ENCODE measurements around the gene GMPR2. TPM values are rescaled to one million over a fixed set of nuclear protein-coding genes. Genes with fewer than 3 reads are reported as not detected.
"Not testable (repeated sequence)": the region's sequence is repeated elsewhere in the genome, so short reads cannot be mapped to it uniquely, and the experiment has no call there.

The GMPR2 gene
- total RNA-seq, 1 experiment from 2014 or later = 83.3 TPM

DNA sequence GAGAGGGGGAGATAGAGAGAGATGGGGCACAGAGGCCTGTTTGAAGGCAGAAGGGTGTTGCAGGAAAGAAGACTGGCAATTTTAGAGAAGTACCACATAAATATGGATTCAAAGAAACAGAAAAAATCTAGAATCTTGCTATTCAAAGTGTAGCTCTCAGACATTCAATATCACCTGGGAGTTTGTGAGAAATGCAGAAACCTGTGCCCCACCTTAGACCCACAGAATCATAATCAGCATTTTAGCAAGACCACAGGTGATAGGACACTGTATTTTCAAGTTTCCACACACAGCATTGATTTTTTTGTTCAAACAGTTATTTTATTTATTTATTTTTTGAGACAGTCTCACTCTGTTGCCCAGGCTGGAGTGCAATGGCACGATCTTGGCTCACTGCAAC lies 3.8 kb upstream of the GMPR2 start:
- no peak for DNase-seq (ENCODE audit: low read depth)

DNA sequence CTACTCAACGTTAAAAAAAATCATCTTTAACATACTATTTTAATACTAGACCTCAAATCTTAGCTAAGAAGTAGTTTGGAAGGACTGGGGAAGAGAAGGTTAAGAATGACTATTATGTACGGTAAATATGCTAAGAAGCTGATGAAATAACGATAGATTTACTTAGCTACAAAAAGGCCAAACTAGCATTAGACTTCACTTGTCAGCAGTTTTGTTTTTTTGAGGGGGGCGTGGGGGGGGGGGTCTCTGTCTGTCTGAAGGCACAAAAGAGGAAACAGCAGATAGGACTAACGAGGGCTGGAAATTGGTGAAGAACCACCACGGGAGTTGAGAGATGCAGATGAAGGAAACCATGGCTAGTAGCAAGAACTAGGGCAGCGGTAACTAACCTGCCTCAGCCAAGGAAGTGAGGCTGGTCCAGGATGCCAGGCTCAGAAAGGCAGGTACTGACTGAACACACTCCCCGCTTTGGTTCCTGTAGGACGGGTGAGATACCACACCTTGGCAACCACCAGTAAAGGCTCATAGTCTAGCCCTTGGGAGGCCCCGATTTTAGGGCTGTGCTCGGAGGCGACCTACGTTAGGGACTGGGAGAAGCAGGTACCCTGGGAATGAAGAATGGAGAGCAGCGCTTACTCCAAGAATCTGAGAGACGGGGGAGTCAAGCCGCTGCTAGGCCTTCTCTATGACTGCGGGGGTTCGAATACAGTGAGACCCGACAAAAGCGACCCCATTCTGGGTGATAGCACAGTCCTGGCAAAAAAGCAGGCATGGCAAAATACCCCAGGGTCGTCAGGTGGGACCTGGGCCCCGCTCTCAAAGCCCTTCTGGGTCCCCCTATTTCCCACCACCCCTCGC lies 1.2 kb upstream of the GMPR2 start:
- no peak for DNase-seq (ENCODE audit: low read depth)

DNA sequence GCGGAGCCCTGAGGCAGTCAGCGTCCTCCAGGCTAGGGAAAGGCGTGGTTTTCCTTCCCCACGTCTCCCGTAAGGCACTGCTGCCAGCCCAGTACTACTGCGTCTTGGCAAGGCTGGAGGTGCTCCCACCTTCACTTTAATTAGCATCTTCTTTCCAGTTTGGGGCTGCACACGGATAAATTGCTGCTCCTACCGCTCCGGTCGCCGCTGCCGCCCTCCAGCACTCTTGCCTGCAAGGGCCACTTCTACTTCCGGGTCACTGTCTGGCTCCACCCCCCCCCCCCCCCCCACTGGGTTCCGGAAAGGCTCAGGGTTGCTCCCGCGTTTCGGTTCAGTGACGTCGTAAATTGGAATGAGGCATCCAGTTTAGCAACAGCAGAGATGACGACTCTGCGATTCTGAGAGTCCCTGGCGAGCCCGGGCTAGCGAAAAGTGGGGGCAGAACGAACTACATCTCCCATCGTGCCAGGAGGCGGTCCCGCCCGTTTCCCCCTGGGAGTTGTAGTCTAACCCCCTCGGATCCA lies 546 bp upstream of the GMPR2 start, which contains the start of gene NEDD8:
Gene NEDD8 (minus strand): TSS at position 247 of the 524 bp plus-strand sequence. CDS start 100 bp downstream, at position 147.
- peak; percentile 96 for DNase-seq (ENCODE audit: low read depth)

DNA sequence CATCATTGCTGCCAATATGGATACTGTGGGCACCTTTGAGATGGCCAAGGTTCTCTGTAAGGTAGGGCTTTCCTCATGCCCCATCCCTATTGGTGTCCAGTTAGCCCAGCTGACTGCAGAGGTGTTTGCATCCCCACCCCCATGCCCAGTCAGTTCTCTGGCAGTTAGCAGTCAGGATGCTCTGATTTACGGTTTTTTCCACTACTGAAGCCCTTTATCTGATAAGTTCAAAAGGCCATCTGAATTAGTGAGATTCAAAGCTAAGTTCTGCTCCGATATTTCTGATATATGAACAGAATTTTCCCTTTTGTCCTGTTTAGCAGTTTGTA lies 773 bp downstream of the GMPR2 start:
- DNase-seq (ENCODE audit: low read depth) = no peak

DNA sequence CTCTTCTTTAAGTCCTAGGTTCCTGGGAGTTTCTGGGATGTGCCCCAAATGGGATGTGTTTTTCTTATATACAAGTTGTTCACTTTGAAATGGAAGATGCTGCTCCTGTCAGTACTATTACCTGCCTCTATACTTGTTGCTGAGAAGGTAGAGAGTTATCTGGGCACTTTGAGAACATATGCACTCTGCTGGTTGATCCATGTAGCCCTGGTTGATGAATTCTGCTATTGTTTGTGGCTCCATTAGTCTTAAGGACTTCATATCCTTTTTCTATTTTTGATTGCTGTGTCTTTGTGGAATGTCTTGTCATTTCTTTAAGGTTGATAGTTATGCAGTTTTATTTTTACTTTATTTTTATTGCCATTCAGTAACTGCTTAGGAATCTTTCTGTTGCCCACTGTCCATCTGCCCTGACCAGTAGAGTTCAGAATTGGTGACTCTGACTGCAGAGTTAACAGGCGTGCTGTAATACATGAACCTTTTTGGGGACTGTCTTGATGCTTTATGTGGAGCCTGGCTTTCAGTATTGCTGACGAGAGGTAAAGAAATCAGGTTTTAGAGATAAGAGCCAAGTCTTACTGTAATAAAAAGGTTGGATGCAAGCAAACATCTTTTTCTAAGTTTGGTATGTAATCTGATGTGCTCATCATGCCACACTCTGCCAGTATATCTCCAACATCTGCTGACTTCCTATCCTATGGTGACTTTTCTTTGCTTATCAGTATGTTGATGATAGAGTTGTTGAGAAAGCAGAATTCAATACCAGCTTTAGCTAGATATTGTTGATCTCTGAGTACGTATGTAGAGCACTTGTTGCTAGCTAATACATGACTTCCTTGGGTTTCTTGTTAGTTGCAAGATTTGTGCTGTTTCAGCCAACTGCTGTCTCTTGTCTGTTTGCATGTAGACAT lies 1.6 kb downstream of the GMPR2 start:
- DNase-seq (ENCODE audit: low read depth) = no peak

DNA sequence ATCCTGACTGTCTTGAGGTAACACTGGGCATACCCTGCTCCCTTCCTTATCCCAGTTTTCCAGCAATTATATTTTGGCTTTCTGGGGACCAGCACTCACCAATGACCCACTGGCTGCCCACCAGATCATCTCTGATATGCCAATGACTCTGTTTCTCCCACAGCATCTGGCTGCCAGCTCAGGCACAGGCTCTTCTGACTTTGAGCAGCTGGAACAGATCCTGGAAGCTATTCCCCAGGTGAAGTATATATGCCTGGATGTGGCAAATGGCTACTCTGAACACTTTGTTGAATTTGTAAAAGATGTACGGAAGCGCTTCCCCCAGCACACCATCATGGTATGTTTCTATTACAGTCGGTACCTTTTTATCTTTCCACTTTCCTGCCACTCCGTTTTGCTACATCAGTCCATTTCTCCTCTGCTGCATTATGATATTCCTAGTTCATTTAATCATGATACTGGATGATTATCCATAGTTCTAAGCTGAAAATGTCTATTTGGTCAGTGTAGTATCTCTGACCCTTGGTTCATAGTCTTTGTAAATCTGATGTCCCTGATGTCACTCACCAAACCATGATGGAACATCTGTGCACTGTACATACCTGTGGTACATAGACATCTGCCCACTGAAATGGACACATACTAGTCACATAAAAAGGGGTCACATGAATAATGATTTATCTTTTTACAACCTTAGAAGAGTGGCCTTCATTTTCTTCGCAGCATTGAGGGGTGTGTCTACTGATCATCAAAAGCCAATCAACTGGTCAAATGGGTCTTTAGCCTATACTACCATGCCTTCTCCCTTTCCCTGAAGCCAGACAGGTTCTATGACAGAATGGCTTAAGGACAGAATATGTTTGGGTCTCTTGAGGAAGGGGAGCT lies 3.3 kb downstream of the GMPR2 start:
- DNase-seq (ENCODE audit: low read depth) = no peak

DNA sequence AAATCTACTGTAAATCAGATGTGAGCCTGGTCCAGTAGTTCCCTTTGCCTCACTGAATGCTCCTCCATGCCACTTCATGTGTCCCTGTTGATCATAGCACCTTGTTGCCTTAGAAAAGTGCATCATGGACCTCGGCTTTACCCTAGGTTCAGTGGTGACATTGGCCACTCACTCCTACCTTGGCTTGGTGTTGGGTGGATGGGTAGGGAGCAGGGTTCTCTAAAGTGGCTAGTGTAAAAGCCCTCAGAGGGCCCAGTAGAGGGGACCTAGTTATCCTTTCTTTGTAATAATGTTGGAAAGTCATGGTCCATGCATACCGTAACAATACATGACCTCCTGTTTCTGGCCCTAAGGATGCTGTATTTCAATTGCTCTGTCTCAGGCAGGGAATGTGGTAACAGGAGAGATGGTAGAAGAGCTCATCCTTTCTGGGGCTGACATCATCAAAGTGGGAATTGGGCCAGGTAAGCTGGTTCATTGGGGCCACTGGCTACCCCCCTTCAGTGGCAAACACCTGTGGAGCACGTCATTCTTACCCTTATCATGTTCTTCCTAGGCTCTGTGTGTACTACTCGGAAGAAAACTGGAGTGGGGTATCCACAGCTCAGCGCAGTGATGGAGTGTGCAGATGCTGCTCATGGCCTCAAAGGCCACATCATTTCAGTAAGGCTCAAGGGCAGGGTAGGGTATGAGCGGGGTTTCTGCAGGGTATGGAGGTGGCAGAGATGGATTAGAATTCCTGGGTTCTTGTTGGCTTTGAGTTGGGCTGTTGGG lies 4.1 kb downstream of the GMPR2 start:
- DNase-seq (ENCODE audit: low read depth) = no peak

DNA sequence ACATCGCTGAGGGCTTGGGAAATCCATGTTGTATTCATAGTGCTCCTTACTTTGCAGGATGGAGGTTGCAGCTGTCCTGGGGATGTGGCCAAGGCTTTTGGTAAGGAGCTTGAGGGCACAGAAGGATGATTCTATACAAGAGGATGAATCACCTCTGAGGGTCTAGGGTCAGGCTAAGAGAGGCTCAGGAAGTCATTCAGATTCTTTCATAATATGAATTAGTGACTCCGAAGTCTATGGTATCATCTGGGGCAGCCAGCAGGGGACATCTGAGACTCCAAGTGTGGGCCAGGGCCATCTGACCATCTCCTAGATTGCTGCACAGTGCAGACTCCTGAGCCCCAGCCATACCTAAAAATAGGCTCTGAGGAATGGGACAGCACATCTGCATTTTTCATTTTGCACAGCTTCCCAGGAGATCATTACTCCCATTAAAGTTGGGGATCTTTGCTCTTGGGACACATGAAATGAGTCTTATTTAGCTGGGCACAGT lies 4.8 kb downstream of the GMPR2 start:
- DNase-seq (ENCODE audit: low read depth) = no peak

DNA sequence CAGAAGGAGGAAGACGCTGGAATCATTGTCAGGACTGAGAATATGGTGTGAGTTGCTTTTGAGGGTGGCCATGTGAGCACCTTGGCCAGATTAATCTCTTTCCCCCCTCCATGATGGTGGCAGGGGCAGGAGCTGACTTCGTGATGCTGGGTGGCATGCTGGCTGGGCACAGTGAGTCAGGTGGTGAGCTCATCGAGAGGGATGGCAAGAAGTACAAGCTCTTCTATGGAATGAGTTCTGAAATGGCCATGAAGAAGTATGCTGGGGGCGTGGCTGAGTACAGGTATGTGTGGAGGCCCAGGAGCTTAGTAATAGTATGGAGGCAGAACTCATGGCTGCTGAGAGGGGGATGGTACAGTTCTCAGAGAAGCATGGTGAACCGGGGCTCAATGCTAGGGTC lies 5.4 kb downstream of the GMPR2 start:
- DNase-seq (ENCODE audit: low read depth) = no peak

DNA sequence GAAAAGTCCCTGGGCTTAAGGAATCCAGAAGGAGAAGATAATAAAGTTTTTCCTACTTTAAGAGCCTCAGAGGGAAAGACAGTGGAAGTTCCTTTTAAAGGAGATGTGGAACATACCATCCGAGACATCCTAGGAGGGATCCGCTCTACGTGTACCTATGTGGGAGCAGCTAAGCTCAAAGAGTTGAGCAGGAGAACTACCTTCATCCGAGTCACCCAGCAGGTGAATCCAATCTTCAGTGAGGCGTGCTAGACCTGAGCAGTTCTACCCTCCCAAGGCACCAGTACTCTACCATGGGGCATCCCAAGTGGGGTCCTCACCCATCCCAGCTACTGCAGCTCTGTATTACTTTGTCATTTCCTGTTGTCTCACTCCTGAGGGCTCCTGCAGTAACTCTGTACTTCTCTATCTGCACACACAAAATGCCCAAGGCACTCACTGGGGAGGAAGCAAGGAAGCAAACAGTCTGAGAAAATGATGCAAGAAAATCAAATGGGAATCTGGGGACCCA lies 5.9 kb downstream of the GMPR2 start:
- no peak for DNase-seq (ENCODE audit: low read depth)

DNA sequence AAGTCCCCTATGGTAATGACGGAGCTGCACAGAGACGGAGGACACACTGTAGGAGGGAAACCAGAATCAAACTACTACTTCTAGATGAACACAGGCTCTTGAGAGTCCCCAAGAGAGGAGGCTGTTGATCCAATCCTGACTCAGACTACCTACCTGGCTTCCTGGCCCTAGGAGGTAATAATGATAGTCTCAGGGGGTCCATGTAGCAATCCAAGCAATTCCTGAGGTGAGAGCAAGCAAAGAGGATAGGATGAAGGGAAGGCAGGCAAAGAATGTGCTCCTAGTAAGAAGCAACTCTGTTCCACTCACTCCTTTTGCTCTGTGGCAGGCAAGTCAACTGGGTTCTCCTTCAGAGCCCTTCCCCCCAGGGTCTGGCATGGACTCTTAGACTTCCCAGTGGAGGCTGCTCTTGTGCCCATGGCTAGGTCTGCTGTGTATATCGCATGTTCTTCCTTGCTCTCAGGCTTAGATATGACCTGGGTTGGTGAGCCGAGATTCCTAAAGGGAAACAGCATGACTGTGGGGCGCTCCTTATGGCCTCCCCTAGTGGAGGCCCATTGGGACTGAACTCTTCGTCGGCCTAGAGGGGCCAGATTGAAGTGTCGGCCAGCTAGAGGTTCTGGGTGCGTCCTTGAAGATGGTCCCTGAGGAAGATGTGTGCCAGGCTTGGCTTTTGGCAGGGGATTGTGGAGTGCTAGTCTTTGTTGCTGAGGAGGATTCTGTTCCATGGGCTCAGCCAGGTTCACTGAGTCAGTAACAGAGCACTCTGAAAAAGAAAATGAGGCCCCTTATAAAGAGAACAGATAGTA lies 7.6 kb downstream of the GMPR2 start:
- no peak for DNase-seq (ENCODE audit: low read depth)

DNA sequence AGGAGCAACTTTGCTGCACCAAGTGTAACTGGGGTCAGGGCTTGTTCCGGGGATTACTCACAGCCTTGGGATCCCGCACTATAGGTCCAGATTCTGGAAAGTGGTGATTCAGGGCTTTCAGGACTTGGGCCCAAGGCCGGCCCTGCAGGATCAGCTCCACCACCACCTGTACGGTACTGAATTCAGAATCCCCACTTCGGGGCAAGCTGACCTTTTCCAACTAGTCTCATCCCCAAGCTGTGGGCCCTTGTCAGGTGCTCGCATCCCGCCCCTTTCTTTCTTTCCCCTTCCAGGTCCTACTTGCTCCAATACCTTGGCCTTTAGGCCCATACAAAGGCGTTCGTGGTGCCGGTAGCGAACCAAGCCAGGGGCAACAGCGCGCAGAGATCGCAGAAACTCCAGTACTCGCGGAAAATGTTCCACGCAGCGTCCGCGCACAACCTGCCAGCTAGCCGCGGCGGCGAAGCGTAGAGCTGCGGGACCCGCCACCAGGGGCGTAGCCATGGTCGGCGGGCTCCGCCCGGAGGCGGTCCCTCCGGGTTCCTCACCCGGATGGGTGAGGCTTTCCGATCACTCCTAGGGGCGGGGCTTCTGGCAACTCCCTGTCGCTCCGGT lies 9.2 kb downstream of the GMPR2 start:
- DNase-seq (ENCODE audit: low read depth) = peak; percentile 95

DNA sequence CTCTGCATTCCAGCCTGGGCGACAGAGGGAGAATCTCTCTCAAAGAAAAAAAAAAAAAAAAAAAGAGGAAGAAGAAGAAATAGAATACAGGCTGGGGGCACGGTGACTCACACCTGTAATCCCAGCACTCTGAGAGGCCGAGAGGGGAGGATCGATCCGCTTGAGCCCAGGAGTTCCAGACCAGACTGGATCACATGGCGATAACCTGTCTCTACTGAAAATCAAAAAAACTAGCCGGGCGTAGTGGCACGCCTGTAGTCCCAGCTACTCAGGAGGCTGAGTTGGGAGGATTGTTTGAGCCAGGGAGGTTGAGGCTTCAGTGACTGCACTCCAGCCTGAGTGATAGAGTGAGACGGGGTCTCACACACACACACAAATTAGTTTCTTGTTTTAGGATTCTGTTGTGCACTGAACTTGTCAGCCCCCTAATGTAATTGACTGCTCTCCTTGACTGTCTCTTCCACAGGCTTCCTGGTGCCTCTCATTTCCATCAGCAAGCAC lies 10.7 kb downstream of the GMPR2 start:
- peak; percentile 59 for DNase-seq (ENCODE audit: low read depth)

DNA sequence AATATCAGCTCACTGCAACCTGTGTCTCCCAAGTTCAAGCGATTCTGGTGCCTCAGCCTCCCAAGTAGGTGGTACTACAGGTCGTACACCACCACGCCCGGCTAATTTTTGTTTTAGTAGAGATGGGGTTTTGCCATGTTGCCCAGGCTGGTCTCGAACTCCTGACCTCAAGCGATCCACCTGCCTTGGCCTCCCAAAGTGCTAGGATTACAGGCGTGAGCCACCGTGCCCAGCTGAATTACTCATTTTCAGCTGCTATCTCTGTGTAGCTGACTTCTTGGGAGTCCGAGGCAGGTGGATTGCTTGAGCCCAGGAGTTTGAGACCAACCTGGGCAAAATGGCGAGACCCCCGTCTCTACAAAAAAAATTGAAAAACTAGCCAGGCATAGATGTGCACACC lies 12.6 kb downstream of the GMPR2 start:
- not testable (repeated sequence) for DNase-seq (ENCODE audit: low read depth)

DNA sequence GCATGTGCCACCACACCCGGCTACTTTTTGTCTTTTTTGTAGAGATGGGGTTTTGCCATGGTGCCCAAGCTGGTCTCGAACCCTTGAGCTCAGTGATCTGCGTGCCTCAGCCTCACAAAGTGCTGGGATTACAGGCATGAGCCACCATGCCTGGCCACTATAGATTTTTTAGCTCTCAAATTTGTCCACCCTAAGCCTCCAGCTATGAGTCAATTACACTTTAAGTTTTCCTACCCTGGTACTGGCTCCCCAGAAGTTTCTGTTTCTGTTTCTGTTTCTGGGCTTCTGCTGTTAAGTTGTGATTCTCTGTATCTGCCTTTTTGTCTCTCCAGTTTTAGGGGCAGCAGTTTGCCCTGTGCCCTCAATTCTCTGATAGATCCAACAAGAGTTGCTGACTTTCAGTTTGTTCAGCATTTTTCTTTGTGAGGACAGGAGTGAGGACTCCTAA lies 14.1 kb downstream of the GMPR2 start:
- peak; percentile 23 for DNase-seq (ENCODE audit: low read depth)

DNA sequence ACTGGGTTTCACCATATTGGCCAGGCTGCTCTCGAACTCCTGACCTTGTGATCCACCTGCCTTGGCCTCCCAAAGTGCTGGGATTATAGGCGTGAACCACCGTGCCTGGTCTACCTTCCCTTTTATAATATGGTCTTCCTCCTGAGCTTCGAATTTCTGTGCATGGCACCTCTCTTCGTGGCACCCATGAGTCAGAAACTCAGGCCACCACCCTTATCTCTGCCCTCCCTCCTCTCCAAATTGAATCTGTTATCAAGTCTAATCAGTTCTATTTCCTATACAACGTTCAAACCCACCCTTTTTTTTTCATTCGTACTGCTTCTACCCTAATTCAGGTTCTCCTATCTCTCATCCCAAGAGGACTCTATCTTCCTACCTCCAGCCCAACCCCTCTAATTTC lies 14.7 kb downstream of the GMPR2 start:
- DNase-seq (ENCODE audit: low read depth) = no peak

DNA sequence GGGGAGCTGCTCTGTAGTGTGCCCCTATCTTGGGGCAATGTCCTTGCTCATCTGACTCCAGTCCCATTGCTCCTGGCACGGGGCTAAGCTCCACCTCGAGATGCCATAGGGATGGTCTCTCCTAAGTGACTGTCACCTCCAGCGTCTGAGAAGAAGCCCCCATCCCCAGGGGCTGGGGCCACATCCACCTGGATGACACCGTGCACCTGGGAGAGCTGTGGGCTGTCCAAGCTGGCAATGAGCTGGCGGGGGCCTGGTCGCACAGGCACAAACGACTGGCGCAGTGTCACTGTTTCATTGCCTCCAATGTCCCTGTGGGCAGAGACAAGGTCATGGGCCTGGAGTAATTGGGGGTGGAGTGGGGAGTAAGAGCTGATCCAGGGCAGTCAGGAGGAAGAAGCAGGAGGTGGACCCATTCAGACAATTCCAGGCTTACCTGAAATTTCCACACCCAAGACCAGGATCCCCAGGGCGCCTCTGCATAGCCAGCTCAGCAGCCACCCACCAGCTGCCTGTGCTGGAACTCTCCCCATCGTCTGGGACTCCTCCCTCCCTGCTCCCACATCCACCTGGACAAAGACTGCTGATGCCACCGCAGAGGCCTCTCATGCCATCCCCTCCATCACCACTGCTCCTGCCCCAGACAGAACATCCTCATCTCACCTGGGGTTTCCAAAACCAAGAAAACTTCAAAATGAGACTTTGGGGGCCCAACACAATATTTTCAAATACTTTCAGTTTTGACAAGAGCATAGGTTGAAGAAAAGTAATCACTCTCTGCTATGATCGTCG lies 16.7 kb downstream of the GMPR2 start:
- no peak for DNase-seq (ENCODE audit: low read depth)

DNA sequence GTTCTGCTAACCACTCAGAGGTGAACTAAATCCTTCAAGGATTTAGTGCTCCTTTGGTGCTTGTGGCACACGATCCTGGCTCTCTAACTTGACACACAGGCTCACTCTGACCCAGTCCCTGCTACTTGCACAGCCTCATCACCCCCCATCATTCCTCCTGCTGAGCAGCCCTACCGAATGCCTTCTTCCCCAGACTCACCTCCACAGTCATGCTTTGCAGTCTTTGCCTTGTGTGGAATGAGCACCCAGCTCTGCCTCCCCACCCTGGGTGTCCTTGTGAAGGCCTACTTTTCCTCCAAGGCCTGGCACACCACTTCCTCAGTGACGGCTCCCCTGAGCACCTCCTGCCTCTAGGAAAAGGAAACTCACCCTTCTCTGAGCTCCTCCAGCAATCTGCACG lies 17.6 kb downstream of the GMPR2 start:
- DNase-seq (ENCODE audit: low read depth) = no peak
